SU-DHL-6 (cell line): ENCODE results near the gene AGBL5.
"Not testable (repeated sequence)": the region's sequence is repeated elsewhere in the genome, so short reads cannot be mapped to it uniquely, and the experiment has no call there.

Source experiments
- CTCF ChIP-seq: fragments of 200-600 bp; sonication (generic); IDR thresholded peaks from one replicate; pipeline ENCODE4 v1.5.1; 2017; ENCODE audit warnings: antibody characterized with exemption, mild to moderate bottlenecking, low read length, moderate library complexity; ENCODE audit not compliant: insufficient read depth, poor library complexity, severe bottlenecking
- EZH2phosphoT487 ChIP-seq: fragments of 200-600 bp; sonication (generic), shearing (Covaris generic); conservative IDR thresholded peaks from 2 replicates; pipeline ENCODE4 v1.6.1; 2018; ENCODE audit warnings: mild to moderate bottlenecking, antibody characterized with exemption, low read length, moderate library complexity, mixed read lengths

GRCh38 chr2:27119330-27119670 lies 67.8 kb downstream of the AGBL5 start:
- not testable (repeated sequence) for TF ChIP-seq CTCF, EZH2phosphoT487
